HG03575 (cell line): ENCODE data around the gene RAP1B.
"Not testable (repeated sequence)": the region's sequence is repeated elsewhere in the genome, so short reads cannot be mapped to it uniquely, and the experiment has no call there.

Experiments
- ATAC-seq: cut with Tn5 transposase; IDR thresholded peaks from one replicate; pipeline ENCODE4 v1.9.1; 2021; ENCODE audit not compliant: unreplicated experiment, insufficient number of reproducible peaks, low FRiP score; ENCODE audit errors: extremely low read depth

RAP1B gene

DNA sequence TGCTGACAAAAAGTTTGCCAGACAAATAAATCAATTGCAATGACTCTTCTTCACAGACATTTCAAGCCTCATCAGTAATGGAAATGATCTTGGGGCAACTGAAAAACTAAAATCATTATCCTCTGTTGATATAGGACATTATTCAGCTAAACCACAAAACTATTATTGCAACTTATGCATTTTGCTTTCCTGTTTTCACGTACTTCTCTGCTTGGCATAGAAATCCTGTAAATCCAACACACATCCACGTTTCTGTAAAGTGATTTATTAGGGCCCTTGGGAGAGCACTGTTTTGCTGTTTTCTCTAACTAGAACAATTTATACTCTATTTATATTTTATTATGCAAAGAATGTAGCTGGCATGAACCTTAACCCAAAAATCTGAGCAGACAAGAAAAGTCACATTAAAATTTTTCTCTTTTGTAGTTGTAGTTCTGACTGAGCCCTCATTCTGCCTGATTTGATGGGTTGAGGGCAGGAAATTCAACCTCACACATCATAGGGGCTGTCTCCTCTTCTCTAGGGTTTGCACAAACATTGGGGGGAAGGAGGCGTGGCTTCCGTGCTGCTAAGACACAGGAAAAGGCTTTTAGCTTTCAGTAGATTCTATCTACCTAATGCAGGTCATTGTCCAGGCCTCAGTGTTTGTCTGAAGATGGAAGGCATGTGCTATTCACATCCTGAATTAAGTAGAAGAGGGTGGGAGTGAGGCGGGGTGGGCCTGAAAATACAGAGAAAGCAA, 64.6 kb downstream of the RAP1B start:
- no peak for ATAC-seq

DNA sequence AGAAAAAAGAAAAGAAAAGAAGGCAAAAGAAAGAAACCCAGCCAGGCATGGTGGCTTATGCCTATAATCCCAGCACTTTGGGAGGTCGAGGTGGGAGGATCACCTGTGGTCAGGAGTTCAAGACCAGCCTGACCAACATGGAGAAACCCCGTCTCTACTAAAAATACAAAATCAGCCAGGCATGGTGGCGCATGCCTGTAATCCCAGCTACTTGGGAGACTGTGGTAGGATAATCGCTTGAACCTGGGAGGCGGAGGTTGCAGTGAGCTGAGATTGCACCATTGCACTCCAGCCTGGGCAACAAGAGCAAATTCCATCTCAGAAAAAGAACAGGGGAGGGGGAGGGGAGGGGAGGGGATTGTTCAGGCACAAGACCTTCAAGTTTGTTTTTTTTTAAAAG, 66.2 kb downstream of the RAP1B start:
- ATAC-seq, result not testable (repeated sequence)

DNA sequence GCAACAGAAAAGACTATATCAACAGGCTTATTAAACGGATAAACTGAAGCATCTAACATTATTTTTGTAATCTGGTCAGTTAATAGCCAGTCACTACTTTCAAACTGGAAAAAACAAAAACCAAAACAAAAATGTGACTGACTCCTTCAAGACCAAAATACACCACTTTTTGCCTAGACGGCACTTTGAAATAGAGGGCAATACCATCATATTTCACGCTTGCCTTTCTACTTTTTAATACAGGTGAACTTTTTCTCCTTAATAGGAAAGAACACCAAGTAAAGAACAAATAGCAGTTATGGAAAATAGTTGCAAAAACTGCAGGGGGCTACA, 75.5 kb downstream of the RAP1B start:
- ATAC-seq, result no peak

DNA sequence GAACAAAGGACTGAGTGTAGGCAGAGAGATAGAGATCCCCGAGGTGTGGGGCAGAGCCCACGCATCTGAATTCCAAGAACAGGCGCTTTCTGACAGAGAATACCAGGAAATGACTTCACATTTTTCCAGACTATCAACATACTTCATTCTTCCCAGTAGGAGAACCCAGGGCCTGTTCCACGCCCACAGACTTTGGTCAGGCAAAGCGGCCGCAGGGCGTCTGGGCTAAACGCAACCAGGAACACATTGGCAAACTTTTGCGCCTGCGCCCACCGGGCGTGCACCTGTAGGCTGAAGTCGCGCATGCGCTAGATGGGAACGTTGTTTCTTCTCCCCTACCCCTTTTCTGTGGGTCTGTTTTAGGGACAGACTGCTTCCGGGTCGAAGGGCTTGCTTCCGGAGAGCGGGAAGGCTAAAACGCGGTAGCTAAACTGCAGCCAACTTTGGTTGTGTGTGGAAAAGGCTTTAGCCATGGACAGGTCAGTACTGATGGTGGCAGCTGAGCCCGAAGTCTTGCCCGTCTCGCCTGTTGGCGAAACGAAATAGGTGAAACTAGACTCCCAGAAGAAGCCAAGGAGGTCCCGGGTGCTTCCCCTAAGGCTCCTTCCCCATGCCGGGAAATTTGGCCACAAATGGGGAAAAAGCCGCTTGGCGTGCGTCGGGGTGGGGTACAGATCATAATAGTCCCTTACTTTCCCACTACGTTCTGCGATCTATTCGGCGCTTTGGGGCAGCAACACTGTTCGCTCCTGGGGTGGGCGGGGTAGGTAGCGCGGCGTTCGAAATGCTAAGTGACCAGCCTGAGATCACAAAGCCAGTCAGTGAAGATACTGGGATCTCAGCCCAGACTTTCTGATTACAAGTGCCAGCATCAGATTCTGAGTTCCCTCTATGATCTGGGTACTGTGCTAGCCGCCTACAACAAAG, 76.2 kb downstream of the RAP1B start, which contains the start of gene NUP107:
NUP107 (plus strand) TSS at position 384 of the 927 bp plus-strand sequence; CDS start at position 472, 88 bp downstream.
- ATAC-seq, result peak; percentile 62

DNA sequence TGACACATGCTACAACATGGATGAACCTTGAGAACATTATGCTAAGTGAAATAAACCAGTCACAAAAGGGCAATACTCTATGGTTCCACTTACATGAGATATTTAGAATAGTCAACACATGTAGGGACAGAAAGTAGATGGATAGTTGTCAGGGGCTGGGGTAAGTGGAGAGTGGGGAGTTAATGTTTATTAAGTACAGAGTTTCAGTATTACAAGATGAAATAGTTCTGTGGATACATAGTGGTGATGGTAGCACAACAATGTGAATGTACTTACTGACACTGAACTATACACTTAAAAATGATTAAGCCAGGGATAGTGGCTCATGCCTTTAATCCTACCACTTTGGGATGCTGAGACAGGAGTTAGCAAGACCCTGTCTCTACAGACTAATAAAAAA, 84.8 kb downstream of the RAP1B start:
- ATAC-seq, result no peak

DNA sequence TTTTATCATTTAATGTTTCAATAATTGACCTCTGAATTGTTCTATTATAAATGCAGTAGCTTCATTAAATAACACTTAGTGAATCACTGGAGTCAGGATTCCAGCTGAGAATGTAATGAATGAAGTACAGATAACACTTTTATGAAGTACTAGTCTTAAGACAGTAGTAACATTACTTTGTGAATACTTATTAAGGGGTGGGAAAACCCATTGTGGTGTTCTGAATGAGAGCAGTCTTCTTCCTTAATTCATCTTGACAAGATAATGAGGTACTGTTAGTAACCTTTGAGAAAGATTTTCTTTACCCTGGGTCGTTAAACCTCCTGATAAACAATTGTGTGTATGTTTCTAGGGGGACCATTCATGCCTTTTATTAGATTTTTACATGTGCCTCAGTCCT, 88.8 kb downstream of the RAP1B start:
- no peak for ATAC-seq
